ENCODE results near the gene SIGLEC7.
"Not testable (repeated sequence)": the region's sequence is repeated elsewhere in the genome, so short reads cannot be mapped to it uniquely, and the experiment has no call there.

The SIGLEC7 gene

GRCh38 chr19:51141181-51141580 is 920 bp upstream of the SIGLEC7 start:
- TF ChIP-seq CTCF (IDR thresholded peaks at IDR 0.05; ENCODE audit: low read depth, low read length), result no peak
- no peak overlapping the region for H3K4me3 ChIP-seq (replicated peaks in 1 of 2; ENCODE audit: low read depth in 2 of 2, low read length in 2 of 2)

GRCh38 chr19:51142809-51143475 is 841 bp downstream of the SIGLEC7 start:
- not testable (repeated sequence) for H3K4me3 ChIP-seq (replicated peaks in 1 of 2; ENCODE audit: low read depth in 2 of 2, low read length in 2 of 2); DNase-seq (ENCODE audit: low read depth in 2 of 2)

More at GRCh38 chr19:51141181-51141580, 920 bp upstream of the SIGLEC7 start:
- DNase-seq (ENCODE audit: low read depth in 2 of 2), result no peak

DNA sequence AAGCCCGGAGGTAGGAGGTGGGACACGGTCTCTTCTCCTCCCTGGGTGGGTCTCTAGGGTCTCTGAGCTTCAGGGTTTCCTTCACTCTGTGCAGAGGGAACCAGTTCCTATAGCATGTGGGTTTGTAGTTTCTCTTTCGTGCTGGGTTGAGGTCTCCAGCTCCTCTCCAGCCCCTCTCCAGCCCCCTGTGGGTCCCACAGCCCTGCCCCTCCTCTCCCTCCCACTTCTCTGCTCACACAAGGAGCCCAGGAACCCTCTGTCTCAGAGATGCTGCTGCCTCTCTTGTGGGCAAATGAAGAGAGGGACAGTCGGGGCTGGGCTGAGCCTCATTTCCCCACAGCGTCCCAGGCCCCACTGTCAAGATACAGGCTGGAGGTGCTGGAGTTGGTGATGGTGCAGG is 1.4 kb downstream of the SIGLEC7 start:
- no peak overlapping the region for H3K4me3 ChIP-seq (replicated peaks in 1 of 2; ENCODE audit: low read depth in 2 of 2, low read length in 2 of 2)
- no peak for DNase-seq (ENCODE audit: low read depth in 2 of 2)
- no peak for TF ChIP-seq CTCF (IDR thresholded peaks at IDR 0.05; ENCODE audit: low read depth, low read length)

GRCh38 chr19:51144482-51145045 is 2.5 kb downstream of the SIGLEC7 start:
- no peak for DNase-seq (ENCODE audit: low read depth in 2 of 2)
- no peak for TF ChIP-seq CTCF (IDR thresholded peaks at IDR 0.05; ENCODE audit: low read depth, low read length)
- H3K4me3 ChIP-seq (replicated peaks in 1 of 2; ENCODE audit: low read depth in 2 of 2, low read length in 2 of 2), result no peak overlapping the region

GRCh38 chr19:51145916-51146493 is 3.9 kb downstream of the SIGLEC7 start:
- no peak for DNase-seq (ENCODE audit: low read depth in 2 of 2)
- no peak for TF ChIP-seq CTCF (IDR thresholded peaks at IDR 0.05; ENCODE audit: low read depth, low read length)
- H3K4me3 ChIP-seq (replicated peaks in 1 of 2; ENCODE audit: low read depth in 2 of 2, low read length in 2 of 2), result no peak overlapping the region

- no peak overlapping the region for H3K4me3 ChIP-seq (replicated peaks in 1 of 2; ENCODE audit: low read depth in 2 of 2, low read length in 2 of 2)
- DNase-seq (ENCODE audit: low read depth in 2 of 2), result no peak
- no peak for TF ChIP-seq CTCF (IDR thresholded peaks at IDR 0.05; ENCODE audit: low read depth, low read length)
Measured at GRCh38 chr19:51146751-51147150, 4.7 kb downstream of the SIGLEC7 start.

DNA sequence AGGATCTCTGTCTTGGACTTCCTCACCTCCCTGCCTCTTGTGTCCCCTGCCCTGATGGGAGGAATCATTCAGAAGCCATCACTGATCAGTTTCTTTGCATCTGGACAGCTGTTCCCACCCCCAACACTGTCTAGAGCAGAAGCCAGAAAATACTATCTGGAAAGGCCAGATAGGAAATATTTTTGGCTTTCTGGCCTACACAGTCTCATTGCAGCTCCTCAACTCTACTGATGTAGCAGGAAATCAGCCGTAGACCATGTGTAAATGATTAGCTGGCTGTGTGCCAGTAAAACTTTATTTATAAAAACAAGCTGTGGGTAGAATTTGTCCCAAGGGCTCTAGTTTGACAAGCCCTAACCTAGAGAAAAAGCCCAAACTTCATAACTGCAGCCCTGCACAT is 5.6 kb downstream of the SIGLEC7 start:
- no peak for TF ChIP-seq CTCF (IDR thresholded peaks at IDR 0.05; ENCODE audit: low read depth, low read length)
- H3K4me3 ChIP-seq (replicated peaks in 1 of 2; ENCODE audit: low read depth in 2 of 2, low read length in 2 of 2), result no peak overlapping the region
- DNase-seq (ENCODE audit: low read depth in 2 of 2), result peak in 1 of 2 donors; percentile 33

Measured in cardiac fibroblast (primary cell).